ENCODE measurements around the gene MED29. TPM values are rescaled to one million over a fixed set of nuclear protein-coding genes. Genes with fewer than 3 reads are reported as not detected.
A peak's percentile ranks its signal among the peaks of the same experiment; 100 is the strongest.

The MED29 gene, protein sequence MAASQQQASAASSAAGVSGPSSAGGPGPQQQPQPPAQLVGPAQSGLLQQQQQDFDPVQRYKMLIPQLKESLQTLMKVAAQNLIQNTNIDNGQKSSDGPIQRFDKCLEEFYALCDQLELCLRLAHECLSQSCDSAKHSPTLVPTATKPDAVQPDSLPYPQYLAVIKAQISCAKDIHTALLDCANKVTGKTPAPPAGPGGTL
- total RNA-seq, result 10 to 100 TPM; 32.3 to 34.5 TPM

DNA sequence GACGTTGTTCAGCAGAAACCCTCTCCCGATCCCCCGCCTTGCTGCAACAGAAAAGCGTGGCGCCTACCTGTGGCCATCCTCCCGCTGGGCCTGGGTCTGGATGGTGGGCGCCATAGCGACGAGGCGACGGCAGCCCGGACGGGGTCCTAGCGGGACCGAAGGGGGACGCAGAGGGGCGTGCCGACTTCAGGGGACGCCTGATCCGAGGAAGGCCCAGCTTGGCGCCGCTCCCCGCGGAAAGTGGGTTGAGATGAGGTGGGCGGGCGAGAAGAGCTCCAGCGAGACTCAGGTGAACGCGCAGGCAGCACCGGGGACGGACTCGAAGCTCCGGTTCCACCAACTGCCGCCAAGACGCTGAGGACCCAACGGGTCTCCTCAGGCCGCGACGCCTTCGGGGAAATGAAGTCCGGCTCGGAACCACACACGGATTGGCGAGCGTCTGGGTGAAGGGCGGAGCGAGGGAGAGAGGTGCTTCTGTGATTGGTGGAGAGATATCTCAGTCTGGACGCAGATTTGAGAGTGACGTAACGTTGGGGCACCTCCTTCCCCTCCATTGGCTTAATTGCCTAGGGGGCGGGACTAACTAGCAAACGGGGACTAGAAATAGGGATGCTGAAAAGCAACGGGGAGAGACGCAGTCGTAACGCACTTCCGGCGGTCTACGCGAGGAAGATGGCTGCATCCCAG, at the start of gene MED29, which contains the start of gene PAF1:
Gene MED29 (plus strand): TSS at position 628 of the 687 bp plus-strand sequence. CDS start 45 bp downstream, at position 673.
Gene PAF1 (minus strand): TSS at position 356 of the 687 bp plus-strand sequence. CDS start 242 bp downstream, at position 114.
- DNase-seq, result peak; percentile 97

DNA sequence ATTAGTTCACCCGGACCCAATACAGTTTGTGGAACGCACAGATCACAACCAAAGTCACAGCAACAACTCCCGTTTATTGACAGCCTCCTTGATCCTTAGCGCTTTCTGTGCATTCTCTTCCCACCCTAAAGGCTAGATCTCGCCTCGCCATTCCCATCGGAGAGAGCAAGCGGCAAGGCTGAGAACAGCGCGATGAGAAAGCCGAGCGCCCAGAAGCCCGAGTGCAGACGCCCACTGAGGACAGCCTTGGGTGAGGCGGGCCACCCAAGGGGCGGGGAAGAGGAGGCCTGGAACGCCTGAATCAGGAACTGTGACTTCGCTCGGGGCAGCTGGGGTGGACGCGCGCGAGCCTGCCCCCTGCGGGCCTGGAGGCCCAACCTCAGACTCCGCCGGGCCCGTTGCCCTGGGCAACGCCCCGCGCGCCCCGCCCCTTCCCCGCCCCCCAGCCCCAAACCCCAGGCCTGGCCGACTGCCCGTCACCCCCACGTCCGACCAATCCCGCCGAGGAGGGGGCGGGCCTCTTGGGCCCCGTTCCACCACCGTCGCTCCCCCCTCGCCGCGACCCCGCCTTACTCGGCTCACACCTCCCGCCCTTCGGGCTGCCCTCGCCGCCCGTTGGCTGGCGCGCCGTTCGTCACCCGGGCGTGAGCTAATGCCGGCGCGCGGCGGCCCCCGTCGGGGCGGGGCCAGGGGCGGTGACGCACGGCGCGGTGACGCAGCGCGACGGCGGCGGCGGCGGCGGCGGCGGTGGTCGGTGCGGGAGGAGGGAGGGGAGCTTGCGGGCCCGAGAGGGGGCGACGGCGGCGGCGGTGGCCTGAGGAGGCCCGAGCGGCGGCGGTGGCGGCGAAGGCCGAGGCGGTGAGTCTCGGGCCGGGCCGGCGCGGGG, 49.2 kb upstream of the MED29 start, which contains the start of gene SAMD4B:
Gene SAMD4B (plus strand): TSS at position 703 of the 886 bp plus-strand sequence. CDS start 14,473 bp downstream, outside the sequence.
- Mint-ChIP-seq H3K4me3 (peak within 1 kb of the TSS; percentile 98), H3K36me3 (ENCODE audit: low read depth) (peaks cover 14% of the 10 kb centered on the region), H3K27me3 (no peaks in the 10 kb centered on the region), H3K9me3 (no peaks in the 10 kb centered on the region), H3K27ac (peak within 1 kb of the TSS; percentile 95), H3K4me1 (peaks cover 71% of the 10 kb centered on the region)
- DNase-seq, result peak; percentile 99
- ChIA-PET CTCF (interaction anchor here (0.6 to 1.3 kb wide), 15 partner anchors 8 to 954 kb away, joined by 3 to 14 read pairs (median 4); partner anchors contain the start of genes EID2, GGN, MED29 and PAF1), POLR2A (interaction anchor here (0.7 to 3.8 kb wide), 9 partner anchors 12 to 104 kb away, joined by 3 to 20 read pairs (median 5); partner anchors contain the start of genes MED29, PAF1, PLEKHG2 and RPS16)

More for the DNA sequence above, at the start of gene MED29, which contains the start of gene PAF1:
- Mint-ChIP-seq H3K4me3 (peak within 1 kb of the TSS; percentile 90), H3K4me1 (peaks cover 51% of the 10 kb centered on the region), H3K27me3 (no peaks in the 10 kb centered on the region), H3K36me3 (ENCODE audit: low read depth) (peaks cover 54% of the 10 kb centered on the region), H3K27ac (peak within 1 kb of the TSS; percentile 97), H3K9me3 (no peaks in the 10 kb centered on the region)
- POLR2A ChIA-PET, result interaction anchor here (0.9 to 3.4 kb wide), 28 partner anchors 12 to 549 kb away, joined by 3 to 60 read pairs (median 4); partner anchors contain the start of genes DLL3, EID2, GMFG and IFNL4
- CTCF ChIA-PET, result interaction anchor here (0.5 to 3.9 kb wide), 11 partner anchors 11 to 800 kb away, joined by 3 to 34 read pairs (median 4); partner anchors contain the start of genes PLEKHG2, RPS16 and SAMD4B

DNA sequence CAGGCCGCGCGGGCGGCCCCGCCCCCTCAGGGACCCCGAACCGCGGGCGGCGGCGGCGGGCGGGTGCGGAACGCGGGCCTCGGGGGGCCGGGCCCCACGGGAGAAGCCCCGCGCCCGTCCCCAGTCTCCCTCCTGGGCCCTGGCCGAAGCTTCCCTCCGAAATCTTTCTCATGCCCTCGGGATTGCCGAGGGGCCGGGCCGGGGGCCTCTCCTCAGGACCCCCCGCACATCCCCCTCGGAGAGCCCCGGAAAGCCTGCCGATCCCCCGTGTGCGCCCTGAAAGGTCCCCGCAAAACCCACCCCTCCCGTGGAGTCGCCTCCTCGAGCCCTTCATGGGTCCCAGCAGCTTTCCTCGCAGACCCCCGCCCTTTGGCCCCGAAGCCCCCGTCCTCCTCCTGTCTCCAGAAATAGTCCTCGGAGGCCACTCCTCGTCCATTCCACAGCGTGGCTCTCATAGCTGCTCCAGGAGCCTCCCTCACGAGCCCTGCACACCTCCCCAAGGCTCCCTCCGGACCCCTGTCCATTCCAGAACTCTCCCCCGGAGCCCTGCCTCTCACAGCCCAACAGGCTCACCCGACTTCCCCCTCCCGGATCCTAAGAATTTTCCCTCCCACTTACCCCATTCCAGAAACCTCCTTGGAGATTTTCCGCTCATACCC, 48.4 kb upstream of the MED29 start:
- peaks cover 71% of the 10 kb centered on the region for H3K4me1 Mint-ChIP-seq
- H3K36me3 Mint-ChIP-seq (ENCODE audit: low read depth), result peaks cover 20% of the 10 kb centered on the region
- ChIA-PET POLR2A (interaction anchor here (0.9 to 3.8 kb wide), 9 partner anchors 12 to 103 kb away, joined by 3 to 20 read pairs (median 5); partner anchors contain the start of genes MED29, PAF1, PLEKHG2 and RPS16), CTCF (interaction anchor here (0.6 to 1.3 kb wide), 16 partner anchors 8 to 955 kb away, joined by 3 to 14 read pairs (median 4); partner anchors contain the start of genes EID2, GGN, MED29 and PAF1)
- no peaks in the 10 kb centered on the region for H3K27me3 Mint-ChIP-seq
- H3K4me3 Mint-ChIP-seq, result peak overlapping the region; percentile 80
- no peak for DNase-seq
- peak overlapping the region; percentile 68 for H3K27ac Mint-ChIP-seq
- H3K9me3 Mint-ChIP-seq, result no peaks in the 10 kb centered on the region

DNA sequence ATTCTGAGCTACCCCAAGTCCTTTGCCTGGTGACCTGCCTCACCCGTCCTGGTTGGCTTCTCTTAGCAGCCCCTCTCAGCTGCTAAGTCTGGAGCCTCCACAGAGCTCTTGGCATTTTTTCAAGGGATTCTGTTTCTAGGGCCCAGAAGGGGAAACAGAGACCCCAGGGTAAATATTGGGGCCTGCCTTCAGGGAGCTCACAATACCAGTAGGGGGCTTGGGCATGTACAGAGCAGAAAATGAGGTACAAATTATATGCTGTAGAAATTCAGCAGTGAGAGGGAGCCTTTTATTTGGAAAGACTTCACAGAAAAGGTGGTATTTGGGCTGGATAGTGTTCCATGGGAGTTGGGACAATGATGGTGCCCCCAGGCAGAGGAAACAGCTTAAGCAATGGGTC, 45.2 kb upstream of the MED29 start:
- DNase-seq, result no peak
- peaks cover 30% of the 10 kb centered on the region for H3K36me3 Mint-ChIP-seq (ENCODE audit: low read depth)
- H3K9me3 Mint-ChIP-seq, result no peaks in the 10 kb centered on the region
- CTCF ChIA-PET, result interaction anchor here (1.1 kb wide), 1 partner anchor 66 kb away, joined by 4 read pairs; the partner anchor contains the start of gene PLEKHG2
- H3K4me1 Mint-ChIP-seq, result peaks cover 59% of the 10 kb centered on the region
- H3K27ac Mint-ChIP-seq, result no peak overlapping the region
- H3K4me3 Mint-ChIP-seq, result no peak overlapping the region
- H3K27me3 Mint-ChIP-seq, result no peaks in the 10 kb centered on the region
- POLR2A ChIA-PET, result interaction anchor here (1.2 to 1.8 kb wide), 3 partner anchors 10 to 66 kb away, joined by 3 to 9 read pairs (median 4); partner anchors contain the start of genes GMFG, PLEKHG2 and ZFP36

DNA sequence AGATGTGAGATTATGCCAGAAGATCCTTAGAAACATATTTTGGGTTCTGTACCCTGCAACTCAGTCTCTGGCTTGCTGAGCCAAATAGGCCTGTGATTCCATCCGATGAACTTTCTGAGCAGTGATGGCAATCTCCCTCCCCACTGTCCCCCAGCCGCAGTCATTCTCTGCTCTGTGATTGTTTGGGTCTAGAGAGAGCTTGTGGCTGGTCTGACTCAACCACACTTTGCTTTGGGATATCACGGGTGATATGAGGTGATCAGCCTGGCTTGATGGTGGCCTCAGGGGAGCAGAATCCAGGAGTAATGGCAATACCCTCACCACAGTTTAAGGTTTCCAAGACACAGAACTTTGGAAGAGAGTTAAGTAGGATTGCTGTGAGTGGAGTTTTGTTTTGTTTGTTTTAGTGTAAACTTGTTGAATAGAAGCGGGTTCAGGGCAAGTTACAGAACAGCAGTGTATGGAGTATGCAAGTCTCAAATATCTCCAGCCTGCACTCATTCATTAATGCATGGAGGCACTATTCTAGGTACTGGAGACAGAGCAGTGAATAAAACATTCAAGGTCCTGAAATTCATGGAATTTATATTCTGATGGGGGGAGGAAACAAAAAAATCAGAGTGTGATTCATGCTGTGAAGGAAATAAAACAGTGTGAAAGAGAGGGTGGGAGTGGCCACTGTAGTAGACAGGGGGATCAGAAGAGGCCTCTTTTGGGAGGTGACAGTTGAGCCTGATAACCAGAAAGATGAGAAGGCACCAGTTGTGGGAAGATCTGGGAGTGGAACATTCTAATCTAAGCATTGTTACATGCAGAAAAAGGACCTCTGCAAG, 43.6 kb upstream of the MED29 start:
- Mint-ChIP-seq H3K27me3 (no peaks in the 10 kb centered on the region), H3K4me3 (no peak overlapping the region), H3K36me3 (ENCODE audit: low read depth) (peaks cover 40% of the 10 kb centered on the region), H3K4me1 (peaks cover 68% of the 10 kb centered on the region), H3K27ac (no peak overlapping the region), H3K9me3 (no peaks in the 10 kb centered on the region)
- CTCF ChIA-PET, result interaction anchor here (0.7 to 0.8 kb wide), 2 partner anchors 43 to 225 kb away, joined by 3 read pairs; partner anchors contain the start of genes MED29 and PAF1
- POLR2A ChIA-PET, result interaction anchor here (0.9 kb wide), 1 partner anchor 44 kb away, joined by 4 read pairs; the partner anchor contains the start of genes MED29 and PAF1
- DNase-seq, result no peak

DNA sequence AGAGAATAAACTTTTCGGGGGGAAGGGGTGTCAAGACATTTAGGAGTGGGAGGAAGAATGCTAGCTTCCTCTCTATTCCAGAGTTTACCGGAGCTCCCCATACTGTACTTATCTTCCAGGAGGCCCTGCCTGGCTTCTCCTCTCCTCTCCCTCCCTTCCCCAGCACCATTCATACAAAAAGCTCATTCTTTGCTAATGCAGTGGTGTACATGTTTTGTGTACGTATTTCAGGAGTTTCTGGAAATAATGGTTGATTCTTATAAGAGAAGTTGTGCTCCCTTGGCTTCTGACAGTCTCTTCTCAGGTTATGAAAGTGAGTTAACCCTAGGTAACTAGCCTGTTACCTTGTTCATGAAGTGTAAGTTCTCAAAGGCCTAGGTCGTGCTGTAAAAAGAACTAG, 41.9 kb upstream of the MED29 start:
- no peaks in the 10 kb centered on the region for H3K9me3 Mint-ChIP-seq
- no peak for DNase-seq
- H3K4me3 Mint-ChIP-seq, result no peak overlapping the region
- peaks cover 42% of the 10 kb centered on the region for H3K36me3 Mint-ChIP-seq (ENCODE audit: low read depth)
- ChIA-PET POLR2A (interaction anchor here (1.1 to 2.3 kb wide), 2 partner anchors 42 to 52 kb away, joined by 3 to 9 read pairs; partner anchors contain the start of genes MED29 and PAF1), CTCF (no interaction called here)
- H3K27me3 Mint-ChIP-seq, result no peaks in the 10 kb centered on the region
- no peak overlapping the region for H3K27ac Mint-ChIP-seq
- peaks cover 55% of the 10 kb centered on the region for H3K4me1 Mint-ChIP-seq

DNA sequence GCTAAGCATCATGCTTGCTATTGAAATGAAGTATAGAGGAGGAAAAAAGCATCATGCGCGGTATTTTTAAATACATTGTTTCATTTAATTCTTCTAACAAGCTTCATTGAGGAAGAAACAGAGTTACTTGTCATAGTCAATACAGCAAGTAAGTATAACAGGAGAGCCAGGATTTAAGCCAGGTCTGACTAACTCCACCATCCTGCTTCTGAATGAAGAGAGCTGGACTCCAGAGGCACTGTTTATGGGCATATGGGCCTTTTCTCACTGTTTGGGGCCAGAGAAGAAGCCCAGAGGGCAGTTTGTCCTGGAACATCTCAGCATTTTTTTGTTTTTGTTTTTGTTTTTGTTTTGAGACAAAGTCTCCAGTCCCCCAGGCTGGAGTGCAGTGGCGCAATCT, 41.0 kb upstream of the MED29 start:
- H3K4me1 Mint-ChIP-seq, result peaks cover 48% of the 10 kb centered on the region
- CTCF ChIA-PET, result interaction anchor here (0.7 to 2.1 kb wide), 3 partner anchors 8 to 62 kb away, joined by 3 to 5 read pairs (median 5); partner anchors contain the start of genes MED29, PAF1, PLEKHG2 and SAMD4B
- H3K27ac Mint-ChIP-seq, result no peak overlapping the region
- no peak overlapping the region for H3K4me3 Mint-ChIP-seq
- H3K9me3 Mint-ChIP-seq, result no peaks in the 10 kb centered on the region
- POLR2A ChIA-PET, result interaction anchor here (0.7 to 2.3 kb wide), 4 partner anchors 14 to 164 kb away, joined by 3 to 9 read pairs (median 3); partner anchors contain the start of genes GMFG, MED29 and PAF1
- peaks cover 39% of the 10 kb centered on the region for H3K36me3 Mint-ChIP-seq (ENCODE audit: low read depth)
- no peak for DNase-seq
- no peaks in the 10 kb centered on the region for H3K27me3 Mint-ChIP-seq

DNA sequence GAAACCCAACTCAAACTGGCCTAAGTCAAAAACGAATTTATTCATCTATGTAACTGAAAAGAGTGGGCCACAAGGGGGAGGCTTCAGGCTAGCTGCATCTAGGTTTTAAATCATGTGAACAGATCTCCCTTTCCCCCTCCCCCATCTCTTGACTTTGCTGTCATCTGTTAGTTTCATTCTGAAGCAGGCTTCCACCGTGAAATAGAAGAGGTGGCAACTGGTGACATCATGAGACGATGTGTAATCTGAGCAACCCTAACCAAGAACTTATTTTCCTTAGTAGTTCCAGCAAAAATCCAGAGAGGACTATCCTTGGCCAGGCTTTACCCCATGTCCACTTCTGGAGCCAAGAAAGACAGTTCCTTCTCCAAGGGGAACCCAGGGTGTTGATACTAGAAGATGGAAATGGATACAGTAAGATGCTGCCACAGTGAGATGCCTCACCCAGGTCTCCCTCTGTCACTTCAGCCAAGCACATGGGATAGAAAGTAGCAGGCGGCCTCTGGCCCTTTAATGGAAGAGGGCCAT, 39.6 kb upstream of the MED29 start:
- no peaks in the 10 kb centered on the region for H3K9me3 Mint-ChIP-seq
- CTCF ChIA-PET, result interaction anchor here (2.1 kb wide), 1 partner anchor 60 kb away, joined by 5 read pairs; the partner anchor contains the start of gene PLEKHG2
- H3K36me3 Mint-ChIP-seq (ENCODE audit: low read depth), result peaks cover 51% of the 10 kb centered on the region
- H3K27me3 Mint-ChIP-seq, result no peaks in the 10 kb centered on the region
- peak; percentile 54 for DNase-seq
- H3K27ac Mint-ChIP-seq, result peak overlapping the region; percentile 68
- POLR2A ChIA-PET, result interaction anchor here (2.3 kb wide), 1 partner anchor 40 kb away, joined by 9 read pairs; the partner anchor contains the start of genes MED29 and PAF1
- H3K4me1 Mint-ChIP-seq, result peaks cover 39% of the 10 kb centered on the region
- no peak overlapping the region for H3K4me3 Mint-ChIP-seq

DNA sequence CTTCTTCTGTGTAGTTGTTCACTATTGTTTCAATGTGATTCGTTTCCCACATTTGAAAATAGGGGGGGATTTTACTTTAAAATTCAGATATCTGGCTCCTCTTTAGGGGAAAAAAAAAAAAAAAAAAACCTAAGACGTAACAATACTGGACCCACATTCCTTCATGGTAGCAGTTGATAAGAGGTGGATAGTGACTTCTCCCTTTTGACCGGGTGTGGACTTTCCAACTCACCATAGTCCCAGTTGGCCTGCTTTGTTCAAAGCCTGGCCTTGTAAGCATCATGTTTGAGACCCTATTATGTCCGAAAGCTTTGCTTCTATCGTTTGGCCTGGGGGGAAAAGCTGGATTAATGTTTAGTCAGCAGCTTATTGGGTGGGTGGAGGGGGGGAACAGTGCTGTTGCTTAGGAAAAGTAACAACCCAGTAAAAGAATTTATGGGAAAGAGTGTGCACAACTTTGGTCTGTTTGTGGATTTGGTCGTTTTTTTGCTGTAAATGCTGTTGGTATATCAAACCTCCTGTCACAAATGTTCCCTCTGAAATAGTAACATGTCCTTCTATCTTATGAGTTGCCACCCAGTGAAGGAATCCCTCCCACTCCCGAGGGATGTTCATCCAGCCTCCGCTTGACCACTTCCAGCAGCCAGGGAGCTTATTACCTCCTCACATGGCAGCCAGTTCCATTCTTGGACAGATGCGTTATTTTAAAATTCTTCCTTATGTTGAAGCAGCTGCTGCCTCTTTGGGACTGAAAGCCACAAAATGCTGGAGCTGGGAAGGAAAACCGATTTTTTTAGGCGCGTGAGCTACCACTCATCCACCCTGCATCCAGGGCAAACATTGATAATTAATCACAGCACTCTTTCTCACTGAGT, 38.6 kb upstream of the MED29 start:
- ChIA-PET CTCF (interaction anchor here (1.1 to 1.8 kb wide), 2 partner anchors 10 to 46 kb away, joined by 5 read pairs; partner anchors contain the start of gene SAMD4B), POLR2A (interaction anchor here (0.7 to 1.7 kb wide), 2 partner anchors 16 to 36 kb away, joined by 3 read pairs; no protein-coding TSS in a partner anchor)
- Mint-ChIP-seq H3K36me3 (ENCODE audit: low read depth) (peaks cover 55% of the 10 kb centered on the region), H3K9me3 (no peaks in the 10 kb centered on the region), H3K27me3 (no peaks in the 10 kb centered on the region), H3K4me3 (no peak overlapping the region), H3K4me1 (peaks cover 35% of the 10 kb centered on the region), H3K27ac (peak overlapping the region; percentile 68)
- no peak for DNase-seq

Measured in activated CD4-positive, alpha-beta memory T cell treated with anti-CD3 and anti-CD28 coated beads, Interleukin-2, amount 10 ng/mL, durations not matched to agents 7 days and 5 days (primary cell).